Loucy (cell line): ENCODE data around the gene FUNDC2.

Experiments used
- H2AFZ ChIP-seq: fragments of 200-600 bp; sonication (generic); 2 replicates; pipeline ENCODE4 v1.6.0; 2016; ENCODE audit warnings: antibody characterized with exemption, mild to moderate bottlenecking, low read length, moderate library complexity
- H3F3A ChIP-seq: fragments of 200-600 bp; 2 replicates; pipeline ENCODE4 v1.6.0; 2016; ENCODE audit warnings: antibody characterized with exemption, low read depth, mild to moderate bottlenecking
- H3K27me3 ChIP-seq: fragments of 200-600 bp; sonication (generic); 2 replicates; pipeline ENCODE4 v1.6.1; 2014; ENCODE audit warnings: low read length, mild to moderate bottlenecking; ENCODE audit not compliant: insufficient read depth, poor library complexity, severe bottlenecking
- H3K36me3 ChIP-seq: fragments of 200-600 bp; sonication (generic); 2 replicates; pipeline ENCODE4 v1.6.1; 2016; ENCODE audit warnings: low read length; ENCODE audit not compliant: insufficient read depth
- H3K4me1 ChIP-seq: fragments of 200-600 bp; sonication (generic); 2 replicates; pipeline ENCODE4 v1.5.1; 2014; ENCODE audit warnings: low read length, mild to moderate bottlenecking; ENCODE audit not compliant: insufficient read depth, poor library complexity, severe bottlenecking
- H3K4me2 ChIP-seq: fragments of 200-600 bp; sonication (generic); 2 replicates; pipeline ENCODE4 v1.6.0; 2014; ENCODE audit warnings: antibody characterized with exemption, low read length, low read depth, mild to moderate bottlenecking; ENCODE audit not compliant: poor library complexity, severe bottlenecking
- H3K4me3 ChIP-seq: fragments of 200-600 bp; sonication (generic); 2 replicates; pipeline ENCODE4 v1.5.1; 2014; ENCODE audit warnings: low read length, mild to moderate bottlenecking, mixed read lengths; ENCODE audit not compliant: poor library complexity, severe bottlenecking
- H3K79me2 ChIP-seq: fragments of 200-600 bp; sonication (generic); 2 replicates; pipeline ENCODE4 v1.6.1; 2014; ENCODE audit warnings: low read length; ENCODE audit not compliant: insufficient read depth
- H3K9ac ChIP-seq: fragments of 200-600 bp; sonication (generic); 2 replicates; pipeline ENCODE4 v1.6.0; 2014; ENCODE audit warnings: mild to moderate bottlenecking, low read depth, low read length, moderate library complexity; ENCODE audit not compliant: poor library complexity, severe bottlenecking
- H3K9me2 ChIP-seq: fragments of 200-600 bp; sonication (generic); replicated peaks from 2 replicates; pipeline ENCODE4 v1.6.1; 2016; ENCODE audit warnings: low read depth, low read length, mixed read lengths
- H3K9me3 ChIP-seq: fragments of 200-600 bp; sonication (generic); 2 replicates; pipeline ENCODE4 v1.6.1; 2014; ENCODE audit warnings: mild to moderate bottlenecking, antibody characterized with exemption, low read length, low read depth; ENCODE audit not compliant: insufficient read depth
- H4K20me1 ChIP-seq: fragments of 200-600 bp; sonication (generic); 2 replicates; pipeline ENCODE4 v1.6.0; 2014; ENCODE audit warnings: antibody characterized with exemption, low read length, mild to moderate bottlenecking; ENCODE audit not compliant: insufficient read depth, poor library complexity, severe bottlenecking
- EZH2phosphoT487 ChIP-seq: fragments of 200-600 bp; IDR thresholded peaks from 2 replicates; pipeline ENCODE4 v1.6.1; 2018; ENCODE audit warnings: antibody characterized with exemption, mild to moderate bottlenecking, moderate library complexity, borderline replicate concordance
- TF ChIP-seq, protein P1 (sequence below): fragments of 200-600 bp; sonication (generic); conservative IDR thresholded peaks from 2 replicates; pipeline ENCODE4 v1.5.1; 2014; ENCODE audit warnings: mild to moderate bottlenecking, antibody characterized with exemption, low read length

FUNDC2 gene

DNA sequence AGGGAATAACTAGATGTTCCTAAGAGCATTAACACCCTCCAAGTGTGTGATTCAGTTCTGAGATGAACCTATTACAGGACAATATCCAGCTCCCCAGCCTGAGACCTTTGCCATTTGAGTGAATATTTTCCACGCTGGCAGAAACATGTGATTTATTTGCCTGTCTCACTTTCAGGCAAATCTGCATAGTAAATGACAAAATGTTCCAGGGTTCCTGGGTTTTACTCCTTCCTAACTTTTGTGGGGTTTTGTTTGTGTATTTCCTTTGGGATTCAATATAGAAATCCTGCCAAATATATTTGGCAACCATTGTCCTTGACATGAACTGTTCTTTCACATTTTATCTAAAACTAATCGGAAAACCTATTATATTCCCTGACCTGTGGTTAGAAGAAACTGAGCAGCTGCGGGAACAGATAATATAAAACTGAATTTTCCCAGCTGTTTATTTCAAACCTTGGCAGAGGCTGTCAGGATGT, 16.6 kb upstream of the FUNDC2 start:
- no peaks in the 10 kb centered on the region for H3F3A ChIP-seq
- H4K20me1 ChIP-seq = no peaks in the 10 kb centered on the region
- H3K9ac ChIP-seq = no peak overlapping the region
- no peaks in the 10 kb centered on the region for H3K27me3 ChIP-seq
- H3K79me2 ChIP-seq = no peaks in the 10 kb centered on the region
- no peak overlapping the region for H3K4me3 ChIP-seq
- H3K9me3 ChIP-seq = no peaks in the 10 kb centered on the region
- H3K9me2 ChIP-seq = no peaks in the 10 kb centered on the region
- no peak overlapping the region for H2AFZ ChIP-seq
- H3K4me2 ChIP-seq = no peak overlapping the region
- H3K36me3 ChIP-seq = no peaks in the 10 kb centered on the region
- no peak for TF ChIP-seq EZH2phosphoT487
- TF ChIP-seq, protein P1, sequence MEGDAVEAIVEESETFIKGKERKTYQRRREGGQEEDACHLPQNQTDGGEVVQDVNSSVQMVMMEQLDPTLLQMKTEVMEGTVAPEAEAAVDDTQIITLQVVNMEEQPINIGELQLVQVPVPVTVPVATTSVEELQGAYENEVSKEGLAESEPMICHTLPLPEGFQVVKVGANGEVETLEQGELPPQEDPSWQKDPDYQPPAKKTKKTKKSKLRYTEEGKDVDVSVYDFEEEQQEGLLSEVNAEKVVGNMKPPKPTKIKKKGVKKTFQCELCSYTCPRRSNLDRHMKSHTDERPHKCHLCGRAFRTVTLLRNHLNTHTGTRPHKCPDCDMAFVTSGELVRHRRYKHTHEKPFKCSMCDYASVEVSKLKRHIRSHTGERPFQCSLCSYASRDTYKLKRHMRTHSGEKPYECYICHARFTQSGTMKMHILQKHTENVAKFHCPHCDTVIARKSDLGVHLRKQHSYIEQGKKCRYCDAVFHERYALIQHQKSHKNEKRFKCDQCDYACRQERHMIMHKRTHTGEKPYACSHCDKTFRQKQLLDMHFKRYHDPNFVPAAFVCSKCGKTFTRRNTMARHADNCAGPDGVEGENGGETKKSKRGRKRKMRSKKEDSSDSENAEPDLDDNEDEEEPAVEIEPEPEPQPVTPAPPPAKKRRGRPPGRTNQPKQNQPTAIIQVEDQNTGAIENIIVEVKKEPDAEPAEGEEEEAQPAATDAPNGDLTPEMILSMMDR = no peak
- H3K4me1 ChIP-seq = no peaks in the 10 kb centered on the region

DNA sequence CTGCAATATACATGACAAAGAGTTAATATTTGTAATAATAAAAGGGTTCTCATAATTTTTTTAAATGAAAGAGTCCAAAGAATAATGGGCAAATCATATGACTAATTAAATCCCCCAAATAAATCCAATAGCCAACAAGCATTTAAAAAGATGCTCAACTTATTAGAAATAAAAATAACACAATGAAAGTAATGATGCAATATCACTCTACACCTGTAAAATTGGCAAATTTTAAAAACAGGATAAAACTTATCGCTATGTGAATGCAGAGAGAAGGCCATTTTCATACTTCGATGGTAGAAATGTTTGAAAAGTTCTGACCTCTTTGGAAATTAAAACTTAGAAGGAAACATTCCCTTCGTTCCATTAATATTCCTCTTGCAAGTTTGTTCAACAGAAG, 6.1 kb upstream of the FUNDC2 start:
- Histone ChIP-seq H2AFZ (no peak overlapping the region), H3F3A (no peaks in the 10 kb centered on the region), H4K20me1 (no peaks in the 10 kb centered on the region), H3K4me1 (no peaks in the 10 kb centered on the region), H3K4me3 (no peak overlapping the region), H3K4me2 (no peak overlapping the region), H3K9ac (no peak overlapping the region), H3K9me3 (no peaks in the 10 kb centered on the region), H3K79me2 (no peaks in the 10 kb centered on the region), H3K27me3 (no peaks in the 10 kb centered on the region), H3K9me2 (no peaks in the 10 kb centered on the region), H3K36me3 (no peaks in the 10 kb centered on the region)
- TF ChIP-seq, protein P1 = no peak
- no peak for TF ChIP-seq EZH2phosphoT487

DNA sequence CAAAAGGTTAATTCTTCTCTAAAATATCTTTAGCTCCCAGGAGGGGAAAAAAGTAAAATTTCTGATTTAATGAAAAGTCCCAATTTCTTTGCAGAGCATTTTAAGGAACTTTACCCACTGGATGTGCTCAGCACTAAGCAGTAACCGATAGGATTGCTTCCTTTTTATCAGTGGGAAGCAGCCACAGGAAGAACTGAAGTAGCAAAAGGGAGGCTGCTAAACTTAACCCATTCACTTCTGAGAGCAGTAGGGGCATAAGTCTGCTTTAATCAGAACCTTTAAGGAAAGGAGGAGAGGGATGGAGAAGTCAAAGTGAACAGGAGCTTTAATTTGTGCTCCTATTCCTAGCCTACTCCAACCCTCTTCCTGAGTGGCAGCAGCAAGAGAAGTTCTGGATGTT, 4.1 kb upstream of the FUNDC2 start, which contains the start of gene F8:
Gene F8 (minus strand): TSS at position 139 of the 400 bp plus-strand sequence. CDS start 171 bp downstream, outside the sequence.
- no peaks in the 10 kb centered on the region for H3K4me1 ChIP-seq
- no peaks in the 10 kb centered on the region for H3K36me3 ChIP-seq
- H4K20me1 ChIP-seq = no peaks in the 10 kb centered on the region
- no peaks in the 10 kb centered on the region for H3K9me2 ChIP-seq
- no peaks in the 10 kb centered on the region for H3K9me3 ChIP-seq
- peak within 1 kb of the TSS; percentile 47 for H3K4me2 ChIP-seq
- H3K27me3 ChIP-seq = no peaks in the 10 kb centered on the region
- TF ChIP-seq EZH2phosphoT487 = no peak
- TF ChIP-seq, protein P1 = no peak
- peak within 1 kb of the TSS; percentile 48; the same call in 1 of the 2 replicates for H2AFZ ChIP-seq
- peaks cover 5% of the 10 kb centered on the region for H3F3A ChIP-seq
- no peak within 1 kb of the TSS for H3K9ac ChIP-seq
- peak within 1 kb of the TSS; percentile 24 for H3K4me3 ChIP-seq
- H3K79me2 ChIP-seq = peaks cover under 1% of the 10 kb centered on the region; the same call in 1 of the 2 replicates
